Psoas muscle (tissue), 8 donors: Measurements from ENCODE around the gene MTF2. TPM values are rescaled to one million over a fixed set of nuclear protein-coding genes. Genes with fewer than 3 reads are reported as not detected.
A peak's percentile ranks its signal among the peaks of the same experiment; 100 is the strongest.

Experiments used
- ATAC-seq, 4 donors: fragments of 200-7000 bp; cut with Tn5 transposase; one replicate each; pipeline ENCODE4 v1.9.1; 2020; ENCODE audit warnings: moderate library complexity in 3 of 4, mild to moderate bottlenecking in 2 of 4
- DNase-seq, 2 donors: peaks; one replicate each; pipeline ENCODE4 v3.0.0-alpha.2; 2020
- H3K27ac ChIP-seq: fragments of 200-600 bp; one replicate; pipeline ENCODE4 v1.8.0; 2022
- H3K27me3 ChIP-seq, 3 donors: fragments of 200-600 bp in 1 of 3; one replicate each; pipeline versions ENCODE4 v1.6.1 to v1.8.0; 2013 to 2022; ENCODE audit warnings: low read length in 2 of 3, mild to moderate bottlenecking in 2 of 3, moderate library complexity in 1 of 3; ENCODE audit not compliant: insufficient read depth in 3 of 3
- H3K36me3 ChIP-seq, 2 donors: fragments of 200-600 bp in 1 of 2; one replicate each; pipeline versions ENCODE4 v1.6.1 to v1.8.0; 2013 to 2022; ENCODE audit warnings: low read depth in 1 of 2, mild to moderate bottlenecking in 1 of 2, moderate library complexity in 1 of 2; ENCODE audit not compliant: insufficient read depth in 1 of 2
- H3K4me1 ChIP-seq: fragments of 200-600 bp; one replicate; pipeline ENCODE4 v1.8.0; 2022
- H3K4me3 ChIP-seq: fragments of 200-600 bp; one replicate; pipeline ENCODE4 v1.8.0; 2022; ENCODE audit warnings: mild to moderate bottlenecking
- H3K9me3 ChIP-seq: fragments of 200-600 bp; one replicate; pipeline ENCODE4 v1.8.0; 2022
- CTCF ChIP-seq: fragments of 200-600 bp; IDR thresholded peaks from one replicate; pipeline ENCODE4 v1.8.0; 2022; ENCODE audit warnings: antibody characterized with exemption
- WGBS, 3 donors: extraction: QIAGEN DNeasy Blood & Tissue Kit; methylation state at CpG; one replicate each; pipeline versions ENCODE4 v1.1.6 to v1.1.7; 2013; 5-methylcytosine and 5-hydroxymethylcytosine counted together
- intact Hi-C, 2 donors: fragments of 100-400 bp; cut with DNase I; formaldehyde crosslinking; loops; one replicate each; pipeline versions ENCODE4 v1.11.0 to v1.14.2; 2022
- polyA plus RNA-seq, 3 donors: library from polyadenylated mRNA; stranded (reverse); fragments of 200-250 nt; gene quantifications; one replicate each; pipeline ENCODE4 v1.2.3, GENCODE V29; 2013
- total RNA-seq, 4 donors: library from RNA; stranded (reverse); fragmentation: NEBNext Ultra II Directional in 2 of 4; extraction: Animal tissue kit (Norgen Biotek cat#: 25700) in 2 of 4; gene quantifications; one replicate each; pipeline versions ENCODE4 v1.2.1 to v1.2.4, GENCODE V29; 2021 to 2023
- donor health status: healthy with polysubstance abuse.
- donor health status: DM: no; HTN: no; CAD: no; lungs with moderate emphysema.
- donor health status: Bipolar disorder and iron deficiency.
- donor health status: healthy.
- donor health status: DM: yes; HTN: yes; CAD: no.
- donor health status: DM: no; HTN: no; CAD: no.
- donor health status: DM: no; HTN: no; CAD: no.
- donor health status: DM: yes; HTN: yes; CAD: no.

MTF2 gene
- total and polyA plus RNA-seq, 7 donors = 4.1 to 10.6 (median 7.6) TPM

- intact Hi-C loops = loop anchor here in 1 of 2 donors (1.0 to 5.0 kb wide), 2 partner anchors 49 to 101 kb away; partner anchors contain the start of gene MTF2
- Histone ChIP-seq H3K9me3 (no peaks in the 10 kb centered on the region), H3K4me3 (peak overlapping the region; percentile 85), H3K36me3 (peaks cover 0 to 18% of the 10 kb centered on the region in 2 donors), H3K27me3 (no peaks in the 10 kb centered on the region), H3K4me1 (peaks cover 29% of the 10 kb centered on the region), H3K27ac (peak overlapping the region; percentile 24)
- no peak for TF ChIP-seq CTCF
- DNase-seq = no peak
- WGBS, 3 donors = 33 to 40% (median 40%) methylated on average over 4 of the region's 4 CpGs
- no peak for ATAC-seq
Measured at GRCh38 chr1:93177991-93178390, 98.9 kb downstream of the MTF2 start.

GRCh38 chr1:93178418-93178817 lies 99.3 kb downstream of the MTF2 start:
- intact Hi-C loops = loop anchor here in 1 of 2 donors (1.0 to 5.0 kb wide), 2 partner anchors 49 to 101 kb away; partner anchors contain the start of gene MTF2
- Histone ChIP-seq H3K4me3 (peak overlapping the region; percentile 85), H3K27me3 (no peaks in the 10 kb centered on the region), H3K27ac (peak overlapping the region; percentile 99), H3K9me3 (no peaks in the 10 kb centered on the region), H3K36me3 (peaks cover 0 to 18% of the 10 kb centered on the region in 2 donors), H3K4me1 (peaks cover 25% of the 10 kb centered on the region)
- ATAC-seq = no peak
- 33 to 35% (median 35%) methylated on average over 5 of the region's 5 CpGs for WGBS, 3 donors
- TF ChIP-seq CTCF = no peak
- no peak for DNase-seq

- WGBS, 3 donors = 0% methylated on average over 73 to 78 of the region's 78 CpGs
- TF ChIP-seq CTCF = peak; percentile 27
- Histone ChIP-seq H3K27me3 (no peaks in the 10 kb centered on the region), H3K4me3 (peak within 1 kb of the TSS; percentile 85), H3K9me3 (no peaks in the 10 kb centered on the region), H3K27ac (peak within 1 kb of the TSS; percentile 99), H3K4me1 (peaks cover 24% of the 10 kb centered on the region), H3K36me3 (peaks cover 0 to 3% of the 10 kb centered on the region in 2 donors)
- ATAC-seq (peak; percentile 95 to 96 (median 96)), DNase-seq (peak; percentile 98 to 99)
- intact Hi-C loops = loop anchor here (5.0 kb wide), 1 partner anchor 103 kb away; the partner anchor contains the start of gene MTF2 (in 2 of the 2)
Measured at GRCh38 chr1:93179886-93180722, 101.0 kb downstream of the MTF2 start, which contains the start of gene TMED5. Gene TMED5, minus strand, starts transcription at chr1:93180413. Its CDS starts 171 bp downstream, at chr1:93180242.

GRCh38 chr1:93180723-93181613 lies 101.9 kb downstream of the MTF2 start, which contains the start of gene CCDC18:
Gene CCDC18, plus strand, starts transcription at chr1:93180724. Its CDS starts 2,638 bp downstream, at chr1:93183362.
- no peak for TF ChIP-seq CTCF
- peak within 1 kb of the TSS; percentile 85 for H3K4me3 ChIP-seq
- DNase-seq (no peak), ATAC-seq (no peak)
- H3K27ac ChIP-seq = peak within 1 kb of the TSS; percentile 99
- intact Hi-C loops = loop anchor here in 1 of 2 donors (5.0 kb wide), 1 partner anchor 104 kb away; the partner anchor contains the start of gene MTF2
- H3K9me3 ChIP-seq = no peaks in the 10 kb centered on the region
- no peaks in the 10 kb centered on the region for H3K27me3 ChIP-seq
- H3K36me3 ChIP-seq = peaks cover 0 to 3% of the 10 kb centered on the region in 2 donors
- peaks cover 24% of the 10 kb centered on the region for H3K4me1 ChIP-seq
- WGBS, 3 donors = 3 to 4% (median 3%) methylated on average over 43 of the region's 43 CpGs
